Effector memory CD4-positive, alpha-beta T cell (primary cell): ENCODE results near the gene TMEM114.

Experiments used
- DNase-seq, 3 donors: peaks; one replicate each; pipeline ENCODE4 v3.0.0-alpha.2; 2020
- H3K27ac ChIP-seq: 2 replicates; pipeline ENCODE4 v1.7.0; 2013; ENCODE audit warnings: mild to moderate bottlenecking, low read length, moderate library complexity; ENCODE audit not compliant: insufficient read depth, poor library complexity, severe bottlenecking
- H3K27me3 ChIP-seq: replicated peaks from 2 replicates; pipeline ENCODE4 v1.7.0; 2013; ENCODE audit warnings: mild to moderate bottlenecking, low read length; ENCODE audit not compliant: insufficient read depth, control insufficient read depth, poor library complexity, severe bottlenecking
- H3K36me3 ChIP-seq: 2 replicates; pipeline ENCODE4 v1.7.0; 2013; ENCODE audit warnings: mild to moderate bottlenecking, low read length, moderate library complexity; ENCODE audit not compliant: control insufficient read depth, insufficient read depth
- H3K4me1 ChIP-seq: 2 replicates; pipeline ENCODE4 v1.7.0; 2013; ENCODE audit warnings: low read length, mild to moderate bottlenecking; ENCODE audit not compliant: control insufficient read depth, insufficient read depth, poor library complexity, severe bottlenecking
- H3K4me3 ChIP-seq: 2 replicates; pipeline ENCODE4 v1.7.0; 2013; ENCODE audit warnings: low read length, low read depth, mild to moderate bottlenecking; ENCODE audit not compliant: insufficient read depth, poor library complexity, severe bottlenecking
- H3K9me3 ChIP-seq: 2 replicates; pipeline ENCODE4 v1.7.0; 2013; ENCODE audit warnings: mild to moderate bottlenecking, low read length, moderate library complexity; ENCODE audit not compliant: control insufficient read depth

The TMEM114 gene

DNA sequence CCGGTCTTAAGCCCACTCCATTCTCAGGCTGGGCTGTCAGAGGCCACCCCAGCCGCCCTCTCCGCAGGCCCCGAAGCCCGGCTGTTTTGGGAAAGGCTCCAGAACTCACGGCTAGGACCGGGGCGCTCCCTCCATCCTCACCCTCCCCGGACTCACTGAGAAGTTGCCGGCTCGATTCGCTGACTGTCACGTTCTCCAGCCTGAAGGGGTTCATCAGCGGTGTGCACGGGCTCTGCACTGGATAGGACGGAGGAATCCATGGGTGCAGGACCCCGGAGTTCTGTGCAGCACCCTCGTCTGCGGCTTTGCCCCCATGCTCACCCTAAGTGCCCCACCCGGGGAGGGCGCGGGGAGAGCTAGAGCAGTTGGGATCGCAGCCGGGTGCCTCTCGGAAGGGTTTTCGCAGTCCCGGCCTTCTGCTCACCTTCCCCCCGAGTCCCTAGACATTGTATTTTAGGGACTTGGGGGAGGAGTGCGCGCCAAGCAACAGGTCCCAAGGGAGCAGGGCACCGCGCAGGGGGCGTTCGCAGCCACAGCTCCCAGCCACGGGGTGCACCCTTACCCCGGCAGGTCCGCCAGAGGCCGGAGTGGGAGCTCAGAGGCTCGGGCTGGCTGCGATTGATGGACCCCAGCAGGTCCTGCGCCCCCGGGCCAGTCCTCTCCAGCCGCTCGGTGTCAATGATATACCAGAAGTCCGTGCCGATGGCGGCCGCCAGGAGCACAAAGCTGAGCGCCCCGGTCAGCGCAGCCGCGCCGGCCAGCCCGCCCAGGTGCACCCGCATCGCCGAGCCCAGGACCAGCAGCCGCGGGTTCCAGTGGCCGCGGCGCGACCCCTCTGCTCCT, 1.0 kb downstream of the TMEM114 start:
- no peaks in the 10 kb centered on the region for H3K9me3 ChIP-seq
- H3K4me3 ChIP-seq = no peak overlapping the region
- no peaks in the 10 kb centered on the region for H3K36me3 ChIP-seq
- peaks cover 11% of the 10 kb centered on the region for H3K27me3 ChIP-seq
- peaks cover 8% of the 10 kb centered on the region for H3K4me1 ChIP-seq
- no peak overlapping the region for H3K27ac ChIP-seq
- DNase-seq = no peak

GRCh38 chr16:8588682-8589056, 1.6 kb downstream of the TMEM114 start:
- H3K9me3 ChIP-seq = no peaks in the 10 kb centered on the region
- H3K4me1 ChIP-seq = peaks cover 8% of the 10 kb centered on the region
- peaks cover 11% of the 10 kb centered on the region for H3K27me3 ChIP-seq
- H3K36me3 ChIP-seq = no peaks in the 10 kb centered on the region
- DNase-seq = no peak
- H3K4me3 ChIP-seq = no peak overlapping the region
- no peak overlapping the region for H3K27ac ChIP-seq

- no peaks in the 10 kb centered on the region for H3K36me3 ChIP-seq
- H3K4me1 ChIP-seq = peaks cover 8% of the 10 kb centered on the region
- H3K4me3 ChIP-seq = no peak overlapping the region
- no peak for DNase-seq
- H3K27ac ChIP-seq = no peak overlapping the region
- H3K27me3 ChIP-seq = peaks cover 11% of the 10 kb centered on the region
- H3K9me3 ChIP-seq = no peaks in the 10 kb centered on the region
These were observed 3.2 kb downstream of the TMEM114 start for GRCh38 chr16:8587065-8587464.

GRCh38 chr16:8585857-8586256, 4.5 kb downstream of the TMEM114 start:
- no peak for DNase-seq
- Histone ChIP-seq H3K27me3 (peaks cover 11% of the 10 kb centered on the region), H3K36me3 (no peaks in the 10 kb centered on the region), H3K4me1 (peaks cover 8% of the 10 kb centered on the region), H3K4me3 (no peak overlapping the region), H3K9me3 (no peaks in the 10 kb centered on the region), H3K27ac (no peak overlapping the region)

- no peak overlapping the region for H3K27ac ChIP-seq
- no peak for DNase-seq
- H3K4me3 ChIP-seq = no peak overlapping the region
- H3K9me3 ChIP-seq = no peaks in the 10 kb centered on the region
- peaks cover 11% of the 10 kb centered on the region for H3K27me3 ChIP-seq
- no peaks in the 10 kb centered on the region for H3K36me3 ChIP-seq
- peaks cover 8% of the 10 kb centered on the region for H3K4me1 ChIP-seq
These were observed 5.3 kb downstream of the TMEM114 start for GRCh38 chr16:8585041-8585440.

- Histone ChIP-seq H3K27ac (no peak overlapping the region), H3K9me3 (no peaks in the 10 kb centered on the region), H3K36me3 (no peaks in the 10 kb centered on the region), H3K4me3 (no peak overlapping the region), H3K4me1 (no peaks in the 10 kb centered on the region), H3K27me3 (peaks cover 8% of the 10 kb centered on the region)
- no peak for DNase-seq
These were observed 6.6 kb downstream of the TMEM114 start for GRCh38 chr16:8583732-8584131.

DNA sequence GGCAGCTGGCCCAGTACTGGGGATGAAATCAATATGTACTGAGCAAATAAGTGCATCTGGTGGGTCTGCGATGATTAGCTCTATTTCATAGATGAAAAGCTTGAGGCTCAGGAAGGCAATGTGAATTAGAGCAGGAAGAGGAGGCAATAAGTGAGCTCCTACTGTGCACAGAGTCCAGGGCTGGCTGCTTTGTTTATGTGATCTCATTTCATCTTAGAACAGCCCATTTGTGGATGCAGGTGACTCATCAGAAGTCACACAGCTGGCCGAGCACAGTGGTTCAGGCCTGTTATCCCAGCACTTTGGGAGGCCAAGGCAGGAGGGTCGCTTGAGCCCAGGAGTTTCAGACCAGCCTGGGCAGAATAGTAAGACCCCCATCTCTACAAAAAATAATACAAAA, 7.1 kb downstream of the TMEM114 start:
- Histone ChIP-seq H3K36me3 (no peaks in the 10 kb centered on the region), H3K4me3 (no peak overlapping the region), H3K27me3 (peaks cover 3% of the 10 kb centered on the region), H3K4me1 (no peaks in the 10 kb centered on the region), H3K27ac (no peak overlapping the region), H3K9me3 (no peaks in the 10 kb centered on the region)
- DNase-seq = no peak

GRCh38 chr16:8581831-8582580, 8.3 kb downstream of the TMEM114 start:
- no peak overlapping the region for H3K27ac ChIP-seq
- DNase-seq = no peak
- no peaks in the 10 kb centered on the region for H3K27me3 ChIP-seq
- H3K9me3 ChIP-seq = no peaks in the 10 kb centered on the region
- H3K36me3 ChIP-seq = no peaks in the 10 kb centered on the region
- H3K4me3 ChIP-seq = no peak overlapping the region
- H3K4me1 ChIP-seq = no peaks in the 10 kb centered on the region

DNA sequence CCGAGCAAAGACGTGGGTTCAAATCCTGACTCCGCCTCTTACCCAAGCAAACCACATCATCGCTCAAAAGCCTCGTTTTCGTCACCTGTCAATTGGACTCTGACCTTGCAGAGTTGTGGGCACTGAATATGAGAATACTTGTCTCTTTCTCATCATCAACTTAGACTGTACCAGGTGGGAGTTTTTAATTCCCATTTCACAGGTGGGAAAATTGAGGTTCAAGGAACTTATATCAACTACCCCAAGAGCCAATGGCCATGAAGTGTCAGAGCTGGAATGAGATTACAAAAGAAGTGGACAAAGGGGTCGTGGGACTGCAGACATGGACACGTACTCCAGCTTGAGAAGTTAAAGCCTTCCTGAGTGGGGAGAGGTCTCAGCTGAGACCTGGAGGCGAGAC, 10.8 kb downstream of the TMEM114 start:
- no peak for DNase-seq
- Histone ChIP-seq H3K4me1 (no peaks in the 10 kb centered on the region), H3K9me3 (no peaks in the 10 kb centered on the region), H3K4me3 (no peak overlapping the region), H3K36me3 (no peaks in the 10 kb centered on the region), H3K27ac (no peak overlapping the region), H3K27me3 (no peaks in the 10 kb centered on the region)

DNA sequence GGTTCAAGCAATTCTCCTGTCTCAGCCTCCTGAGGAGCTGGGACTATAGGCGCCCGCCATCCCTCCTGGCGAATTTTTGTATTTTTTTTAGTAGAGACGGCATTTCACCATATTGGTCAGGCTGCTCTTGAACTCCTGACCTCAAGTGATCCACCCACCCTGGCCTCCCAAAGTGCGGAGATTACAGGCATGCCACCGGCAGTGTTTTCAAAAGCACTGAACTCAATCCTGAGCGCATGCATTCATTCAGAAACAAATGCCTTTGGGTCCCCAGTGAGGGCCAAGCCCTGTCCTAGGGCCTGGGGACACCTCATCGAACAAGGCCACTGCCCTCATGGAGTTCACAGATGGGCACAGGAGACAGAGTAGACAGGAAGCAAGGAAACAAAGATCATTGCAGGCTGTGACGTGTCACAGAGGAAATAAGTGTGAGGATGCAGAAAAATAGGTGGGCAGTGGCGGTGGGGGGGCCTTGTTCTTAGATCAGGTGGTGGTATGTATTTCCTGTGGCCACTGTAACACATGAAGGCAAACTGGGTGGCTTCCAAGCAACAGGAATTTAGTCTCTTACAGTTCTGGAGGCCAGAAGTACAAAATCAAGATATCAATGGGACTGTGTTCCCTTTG, 12.5 kb downstream of the TMEM114 start:
- Histone ChIP-seq H3K9me3 (no peaks in the 10 kb centered on the region), H3K4me1 (no peaks in the 10 kb centered on the region), H3K36me3 (no peaks in the 10 kb centered on the region), H3K4me3 (no peak overlapping the region), H3K27ac (no peak overlapping the region), H3K27me3 (no peaks in the 10 kb centered on the region)
- DNase-seq = no peak
